ENCODE data around the gene MID2. TPM values are rescaled to one million over a fixed set of nuclear protein-coding genes. Genes with fewer than 3 reads are reported as not detected.
"Not testable (repeated sequence)": the region's sequence is repeated elsewhere in the genome, so short reads cannot be mapped to it uniquely, and the experiment has no call there.

Gene MID2
- polyA plus RNA-seq, 3 donors = 10.9 to 11.8 (median 11.4) TPM

DNA sequence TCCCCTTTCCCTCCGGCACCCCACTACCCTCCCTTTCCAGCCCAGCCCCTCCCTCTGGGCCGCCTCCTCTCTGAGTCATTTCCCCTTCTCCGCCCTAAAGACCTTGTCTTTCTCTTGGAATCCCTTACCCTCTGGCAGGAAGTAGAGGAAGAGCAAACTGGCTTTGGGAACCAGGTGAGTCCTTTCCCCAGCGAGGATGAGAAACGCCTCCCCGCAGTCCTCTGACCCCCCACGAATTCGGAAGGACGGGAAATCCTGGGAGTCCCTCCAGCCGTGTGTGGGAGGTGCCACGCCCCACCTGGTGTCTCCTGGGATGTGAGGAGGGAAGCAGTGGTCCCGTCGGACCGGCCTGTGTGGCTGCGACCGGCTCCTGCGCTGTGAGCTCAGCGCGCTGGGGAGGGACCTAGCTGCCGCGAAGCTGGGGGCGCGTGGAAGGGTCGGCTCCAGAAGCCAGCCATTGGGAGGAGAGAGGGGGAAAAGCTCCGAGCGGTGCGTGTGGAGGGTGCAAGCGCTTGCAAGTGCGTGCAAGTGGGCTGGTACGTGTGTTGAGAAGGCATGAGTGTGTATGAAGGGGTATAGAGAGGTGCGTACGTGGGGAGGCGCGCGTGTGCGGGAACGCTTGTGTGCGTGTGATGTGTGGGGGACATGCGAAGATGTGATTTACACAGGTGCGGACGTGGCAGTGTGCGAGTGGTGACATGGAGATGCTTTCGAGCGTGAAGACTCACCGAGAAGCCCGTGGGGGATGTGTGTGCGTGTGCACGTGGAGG, 110.2 kb downstream of the MID2 start:
- no peak for DNase-seq (ENCODE audit: low read depth in 3 of 3, low spot score in 2 of 3)

DNA sequence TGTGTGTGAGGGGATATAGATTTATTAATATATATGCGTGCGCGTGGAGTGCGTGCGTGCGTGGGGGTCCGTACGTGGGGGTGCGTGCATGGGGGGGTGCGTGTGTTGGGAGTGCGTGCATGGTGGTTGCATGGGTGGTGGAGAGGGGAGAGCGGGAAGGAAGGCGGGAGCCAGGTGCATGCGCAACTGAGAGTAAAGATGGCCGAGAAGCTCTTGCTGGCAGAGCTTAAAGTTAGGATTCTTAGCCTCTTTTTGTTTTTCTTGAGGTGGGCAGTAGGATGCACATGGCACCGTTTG, 110.7 kb downstream of the MID2 start:
- DNase-seq (ENCODE audit: low read depth in 3 of 3, low spot score in 2 of 3) = no peak

DNA sequence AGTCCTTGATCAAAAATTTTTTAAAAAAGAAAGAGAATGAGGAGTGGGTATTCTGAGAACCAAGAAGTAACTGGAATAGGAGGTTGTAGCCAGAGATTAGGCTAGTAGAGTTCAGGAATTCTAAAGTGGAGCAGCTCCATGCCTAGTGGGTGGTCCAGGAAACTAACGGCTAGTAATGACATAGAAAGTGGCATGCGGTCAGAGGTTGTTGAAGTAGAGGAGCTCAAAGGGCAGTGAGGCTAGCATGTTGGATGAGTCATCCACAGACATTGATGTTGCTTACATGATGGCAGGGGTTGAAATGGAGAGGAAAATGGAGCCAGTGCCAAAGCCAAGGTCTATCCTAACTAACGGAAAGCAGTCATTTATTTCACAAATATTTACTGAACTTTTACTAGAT, 114.4 kb downstream of the MID2 start:
- DNase-seq (ENCODE audit: low read depth in 3 of 3, low spot score in 2 of 3) = no peak

DNA sequence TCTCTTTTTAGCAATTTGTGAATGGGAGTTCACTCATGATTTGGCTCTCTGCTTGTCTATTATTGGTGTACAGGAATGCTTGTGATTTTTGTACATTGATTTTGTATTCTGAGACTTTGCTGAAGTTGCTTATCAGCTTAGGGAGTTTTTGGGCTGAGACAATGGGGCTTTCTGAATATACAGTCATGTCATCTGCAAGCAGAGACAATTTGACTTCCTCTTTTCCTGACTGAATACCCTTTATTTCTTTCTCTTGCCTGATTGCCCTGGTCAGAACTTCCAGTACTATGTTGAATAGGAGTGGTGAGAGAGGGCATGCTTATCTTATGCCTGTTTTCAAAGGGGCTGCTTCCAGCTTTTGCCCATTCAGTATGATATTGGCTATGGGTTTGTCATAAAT, 129.7 kb downstream of the MID2 start:
- DNase-seq (ENCODE audit: low read depth in 3 of 3, low spot score in 2 of 3) = not testable (repeated sequence)

DNA sequence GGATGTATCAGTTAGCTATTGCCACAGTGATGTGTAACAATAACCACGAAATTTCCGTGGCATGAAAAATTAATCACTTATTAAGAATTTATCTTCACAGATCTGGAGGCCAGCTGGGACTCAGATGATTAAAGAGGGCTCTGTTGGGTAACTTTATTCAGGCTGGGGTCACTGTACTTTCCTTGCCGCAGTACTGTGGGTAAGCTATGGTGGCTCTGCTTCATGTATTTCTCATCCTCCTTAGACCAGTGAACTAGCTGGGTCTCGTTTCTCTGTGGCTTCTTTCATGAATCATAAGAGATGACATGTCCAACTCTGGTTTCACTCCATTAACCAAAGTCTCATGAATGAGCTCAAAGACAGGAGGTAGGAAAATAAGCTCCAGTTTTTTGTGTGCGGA, 143.0 kb downstream of the MID2 start:
- no peak for DNase-seq (ENCODE audit: low read depth in 3 of 3, low spot score in 2 of 3)

DNA sequence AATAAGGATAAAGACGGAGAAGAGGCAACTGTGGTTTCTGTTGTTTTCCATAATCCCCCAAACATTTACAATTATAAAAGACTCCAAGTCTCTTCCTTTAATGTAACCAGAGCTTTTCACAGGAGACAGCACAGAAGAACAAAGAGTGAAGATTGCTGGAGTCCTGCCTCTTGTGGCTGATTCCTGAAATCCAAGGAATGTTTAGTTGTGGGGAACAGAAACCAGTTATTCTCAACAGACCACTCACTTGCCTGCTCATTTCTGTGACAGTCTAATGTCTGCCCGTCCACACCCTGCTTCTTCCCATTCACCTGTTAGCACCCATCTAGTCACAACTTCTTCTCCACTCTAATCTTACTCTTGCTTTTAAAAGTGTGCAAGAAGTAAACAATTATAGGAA, 144.4 kb downstream of the MID2 start:
- no peak for DNase-seq (ENCODE audit: low read depth in 3 of 3, low spot score in 2 of 3)

DNA sequence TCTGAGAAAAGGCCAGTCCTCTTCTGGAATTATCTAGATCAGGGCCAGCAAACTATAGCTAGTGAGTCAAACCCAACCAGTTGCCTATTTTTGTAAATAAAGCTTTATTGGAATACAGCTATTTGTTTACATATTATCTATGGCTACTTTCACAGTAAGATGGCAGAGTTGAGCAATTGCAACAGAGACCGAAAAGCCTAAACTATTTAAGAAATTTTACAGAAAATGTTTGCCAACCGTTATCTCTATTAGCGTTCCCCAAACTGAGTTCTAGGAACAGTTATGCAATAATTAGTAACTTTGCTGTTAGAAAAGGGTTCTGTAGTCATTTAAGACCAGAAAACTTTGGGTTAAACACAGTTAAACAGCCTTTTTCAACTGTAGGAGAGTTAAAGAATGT, 146.0 kb downstream of the MID2 start:
- DNase-seq (ENCODE audit: low read depth in 3 of 3, low spot score in 2 of 3) = no peak

Other genes with a start within 250 kb of the MID2 start
- gene PRPS1, start 197.4 kb upstream of the MID2 start, polyA plus RNA-seq (ENCODE audit: insufficient read length in 3 of 3) = 10 to 100 TPM; 53.3 to 54.3 (median 54.2) TPM
- 100 to 1,000 TPM; 125 to 132 (median 129) TPM for gene TSC22D3, start 50.1 kb upstream of the MID2 start, polyA plus RNA-seq (ENCODE audit: insufficient read length in 3 of 3)
- gene NCBP2L, start 48.1 kb upstream of the MID2 start, polyA plus RNA-seq (ENCODE audit: insufficient read length in 3 of 3) = under 1 TPM in 2 of 3 donors, not detected in 1; 0.07 TPM
- not detected for gene TEX13B, start 156.5 kb downstream of the MID2 start, polyA plus RNA-seq (ENCODE audit: insufficient read length in 3 of 3)
- gene VSIG1, start 219.2 kb downstream of the MID2 start, polyA plus RNA-seq (ENCODE audit: insufficient read length in 3 of 3) = under 1 TPM; 0.74 to 0.90 (median 0.85) TPM